GM19023 (cell line): ENCODE data around the gene CERS6.

Experiments used
- ATAC-seq: cut with Tn5 transposase; IDR thresholded peaks from one replicate; pipeline ENCODE4 v1.9.1; 2021; ENCODE audit warnings: mild to moderate bottlenecking, moderate library complexity; ENCODE audit not compliant: unreplicated experiment

The CERS6 gene

DNA sequence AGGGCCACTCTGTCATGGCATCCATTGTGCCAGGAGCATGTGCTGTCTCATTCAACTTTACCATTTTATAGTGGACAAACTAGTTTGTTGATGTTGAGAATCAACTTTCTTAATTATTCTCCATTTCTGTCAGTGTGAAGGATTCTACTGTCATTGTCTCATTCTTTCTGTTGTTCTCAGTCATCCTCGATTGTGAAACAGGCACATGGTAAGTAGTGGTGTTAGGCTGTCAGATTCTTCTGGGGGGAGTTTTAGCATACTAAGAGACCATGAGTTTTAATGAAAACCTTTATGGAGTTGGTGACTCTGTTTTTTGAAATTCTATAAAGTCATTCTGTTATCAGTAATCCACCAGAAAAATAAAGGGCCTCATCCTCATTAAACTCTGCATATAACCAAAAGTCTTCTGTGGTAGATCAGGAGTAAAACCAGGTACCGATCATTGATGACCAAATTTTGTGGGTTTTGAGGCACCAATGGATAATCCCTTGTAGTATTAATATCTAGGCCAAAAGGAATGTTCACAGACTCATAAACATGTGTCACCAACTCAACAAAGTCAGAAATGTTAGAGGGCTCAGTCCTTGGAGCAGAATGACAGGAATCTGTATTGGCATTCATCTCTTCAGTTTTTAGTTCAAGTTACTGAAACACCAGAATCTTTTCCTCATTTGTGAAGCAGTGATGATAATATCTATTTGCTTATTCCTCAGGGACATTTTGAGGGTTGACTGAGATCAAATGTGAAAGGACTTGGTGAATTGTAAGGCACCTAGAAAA lies 73.2 kb downstream of the CERS6 start:
- no peak for ATAC-seq

DNA sequence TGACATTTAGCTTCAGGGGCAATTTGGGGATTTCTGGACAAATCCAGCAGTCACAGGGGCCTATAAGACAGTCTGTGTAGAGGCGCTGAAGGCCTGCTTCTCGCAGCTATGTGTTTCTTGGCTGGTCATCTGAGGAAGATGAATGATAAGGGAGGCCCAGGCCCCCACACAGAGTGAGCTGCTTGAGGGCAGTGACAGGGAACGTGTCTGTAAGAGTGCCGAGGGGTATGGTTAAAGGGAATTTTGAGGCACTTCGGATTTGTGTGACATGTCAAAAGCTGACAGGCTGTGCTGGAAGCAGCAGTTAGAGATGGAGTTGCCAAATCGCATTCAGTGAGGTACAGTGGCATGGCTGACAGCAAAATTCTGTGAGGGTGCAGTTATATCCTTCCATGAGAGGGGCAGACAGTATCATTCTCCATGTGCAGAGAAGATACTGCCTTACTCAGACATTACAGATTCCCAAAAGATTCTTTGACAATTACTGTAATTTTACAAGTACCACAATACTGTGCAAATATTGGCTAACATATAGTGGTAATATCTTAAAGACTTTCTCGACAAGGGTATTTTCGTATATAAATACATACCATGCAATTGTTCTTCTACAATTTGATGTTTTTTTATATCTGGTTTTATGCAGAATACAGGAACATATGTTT lies 74.0 kb downstream of the CERS6 start:
- ATAC-seq: no peak

DNA sequence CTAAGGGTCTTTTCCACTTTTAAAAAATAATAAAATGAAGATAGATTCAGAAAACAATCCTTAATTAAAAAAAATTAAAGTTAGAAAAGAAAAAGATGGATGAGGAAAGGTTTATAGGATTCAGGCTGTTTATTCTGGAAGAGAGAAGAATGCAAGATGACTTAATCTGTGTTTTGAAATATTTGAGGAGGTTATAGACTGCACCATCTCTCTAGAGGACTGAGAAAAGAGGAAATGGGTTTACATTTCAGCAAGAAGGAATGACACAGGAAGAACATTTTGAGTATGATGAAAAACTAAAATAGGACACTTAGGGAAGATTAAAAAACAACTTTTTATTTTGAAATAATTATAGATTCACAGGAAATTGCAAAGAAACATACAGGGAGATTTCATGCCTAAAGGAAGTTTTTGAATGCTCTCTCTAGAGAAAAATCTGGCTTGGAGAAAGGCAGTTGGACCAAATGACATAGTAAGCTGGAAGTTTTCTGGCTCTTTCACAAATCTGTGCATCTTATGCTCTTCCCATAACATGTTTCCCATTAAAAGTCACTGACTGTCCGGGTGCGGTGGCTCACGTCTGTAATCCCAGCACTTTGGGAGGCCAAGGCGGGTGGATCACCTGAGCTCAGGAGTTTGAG lies 75.0 kb downstream of the CERS6 start:
- no peak for ATAC-seq

GRCh38 chr2:168534926-168535325 lies 78.9 kb downstream of the CERS6 start:
- no peak for ATAC-seq

DNA sequence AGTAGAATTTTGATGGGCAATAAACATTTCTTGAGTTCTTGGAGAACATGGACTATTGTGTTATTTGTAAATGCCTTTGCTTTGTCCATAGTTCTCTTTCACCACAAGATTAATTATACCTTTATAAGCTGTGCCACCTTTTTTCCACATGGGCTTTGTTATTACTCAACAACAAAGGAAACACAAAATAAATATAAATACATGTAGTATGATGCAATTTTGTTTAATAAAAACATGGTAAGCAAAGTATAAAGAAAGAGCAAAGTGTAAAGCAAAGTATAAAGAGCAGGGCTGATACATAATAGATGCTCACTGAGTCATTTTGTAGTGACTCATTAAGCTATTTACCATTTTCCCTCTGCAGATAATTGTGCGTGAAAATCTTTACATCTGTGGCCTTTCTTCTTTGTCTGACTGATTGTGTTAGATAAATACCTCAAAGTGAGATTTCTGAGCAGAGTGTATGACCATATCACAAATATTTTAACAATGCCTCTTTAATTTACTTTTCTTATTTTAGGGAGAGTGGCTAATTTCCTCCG lies 80.9 kb downstream of the CERS6 start:
- no peak for ATAC-seq

- ATAC-seq: no peak
These were observed 82.1 kb downstream of the CERS6 start for GRCh38 chr2:168538133-168538532.

DNA sequence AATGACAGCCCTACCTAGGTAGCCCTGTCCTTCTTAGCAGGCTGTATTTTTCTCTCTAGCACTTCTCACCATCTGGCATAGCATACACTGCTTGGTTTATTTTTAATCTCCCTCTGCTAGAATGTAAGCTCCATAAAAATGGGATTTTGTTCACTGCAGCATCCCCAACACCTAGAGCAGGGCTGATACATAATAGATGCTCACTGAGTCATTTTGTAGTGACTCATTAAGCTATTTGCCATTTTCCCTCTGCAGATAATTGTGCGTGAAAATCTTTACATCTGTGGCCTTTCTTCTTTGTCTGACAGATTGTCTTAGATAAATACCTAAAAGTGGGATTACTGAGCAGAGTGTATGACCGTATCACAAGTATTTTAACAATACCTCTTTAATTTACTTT lies 82.5 kb downstream of the CERS6 start:
- ATAC-seq: no peak

DNA sequence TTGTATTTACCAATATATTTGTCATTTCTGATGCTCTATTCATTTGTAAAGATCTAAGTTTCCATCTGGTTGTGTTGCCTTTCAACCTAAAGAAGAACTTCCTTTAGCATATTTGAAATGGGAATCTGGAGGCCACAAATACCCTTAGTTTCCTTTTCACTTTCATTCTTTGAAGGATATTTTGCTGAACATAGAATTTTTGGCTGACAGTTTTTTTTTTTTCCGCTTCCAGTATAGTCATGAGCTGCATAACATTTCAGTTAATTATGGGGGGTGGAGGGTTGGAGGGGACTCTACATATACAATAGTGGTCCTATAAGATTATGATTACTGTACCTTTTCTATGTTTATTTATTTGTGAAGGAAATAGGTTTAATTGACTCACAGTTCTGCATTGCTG lies 83.9 kb downstream of the CERS6 start:
- ATAC-seq: no peak

DNA sequence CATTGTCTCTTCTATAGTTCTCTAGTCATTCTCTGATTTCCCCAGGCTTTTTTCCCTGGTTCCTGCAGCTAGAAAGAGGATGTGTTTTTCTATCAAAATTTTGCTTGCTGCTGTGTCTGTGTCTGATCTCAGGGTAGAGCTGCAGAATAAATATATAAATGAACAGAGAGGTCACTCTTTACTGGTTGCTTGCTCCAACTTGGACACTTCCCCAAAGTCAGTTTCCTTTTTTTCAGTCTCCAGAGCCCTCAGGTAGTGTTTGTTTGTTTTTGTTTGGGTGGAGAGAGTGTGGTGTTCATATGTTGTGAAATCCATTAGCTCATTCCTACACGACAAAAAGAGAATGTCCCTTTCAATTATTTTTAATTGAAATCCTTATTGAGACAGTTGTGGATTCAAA lies 85.8 kb downstream of the CERS6 start:
- no peak for ATAC-seq

DNA sequence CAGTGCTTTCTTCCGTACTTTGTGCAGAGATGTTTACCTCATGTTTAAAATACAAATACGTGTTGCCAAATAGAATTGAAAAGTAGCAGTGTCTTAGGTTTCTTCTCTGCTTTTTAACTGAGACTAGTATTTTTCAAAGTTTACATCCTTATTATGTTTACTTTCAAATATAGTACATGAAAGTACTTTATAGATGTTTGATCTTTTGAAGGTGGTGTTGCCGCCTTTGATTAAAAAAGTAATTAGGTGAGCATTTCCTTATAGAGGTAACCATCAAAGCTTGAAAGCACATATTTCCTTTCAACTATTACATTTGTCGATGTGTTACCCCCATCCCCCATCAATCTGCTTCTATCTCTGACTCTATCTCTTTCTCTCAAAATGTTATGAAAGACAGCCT lies 87.0 kb downstream of the CERS6 start:
- ATAC-seq: no peak

- ATAC-seq: no peak
These were observed 87.9 kb downstream of the CERS6 start for GRCh38 chr2:168543935-168544334.

- no peak for ATAC-seq
These were observed 89.5 kb downstream of the CERS6 start for GRCh38 chr2:168545439-168546082.

DNA sequence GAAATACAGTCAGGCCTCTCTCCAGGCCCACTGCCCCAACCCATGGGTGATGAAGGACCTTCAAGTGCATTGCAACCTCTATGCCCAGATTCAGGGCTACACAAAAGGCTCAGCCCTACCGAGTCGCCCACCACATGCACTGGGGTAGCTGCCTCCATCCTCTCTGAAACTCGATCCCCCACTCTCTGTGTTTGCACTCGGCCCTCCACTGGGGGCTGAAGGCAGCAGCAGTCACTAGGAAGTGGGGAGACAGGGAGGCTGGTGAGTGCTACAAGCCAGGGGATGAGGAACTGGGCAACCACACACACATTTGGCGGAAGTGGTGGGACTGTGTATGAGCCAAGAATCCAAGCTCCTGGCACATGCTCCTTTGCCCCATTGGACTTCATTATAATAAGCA lies 94.6 kb downstream of the CERS6 start:
- no peak for ATAC-seq

- ATAC-seq: peak; percentile 94
These were observed 96.4 kb downstream of the CERS6 start for GRCh38 chr2:168552450-168552856.

DNA sequence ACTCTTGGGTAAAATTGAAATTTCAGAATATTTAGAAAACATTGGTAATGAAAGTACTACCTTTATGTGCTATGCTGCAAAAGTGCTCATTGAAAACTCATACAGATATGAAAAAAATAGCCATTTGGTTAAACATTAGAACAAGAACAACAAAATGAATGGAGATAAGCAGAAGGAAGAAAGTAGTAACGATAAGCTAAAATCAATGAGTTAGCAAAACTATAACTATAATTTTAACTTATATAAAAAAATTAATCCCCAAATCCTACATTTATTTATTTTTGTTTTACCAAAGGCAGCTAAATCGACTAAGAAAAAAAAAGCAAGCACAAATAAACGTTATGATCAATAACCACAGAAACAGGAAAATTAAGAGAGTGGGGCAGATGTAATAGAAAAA lies 99.2 kb downstream of the CERS6 start:
- ATAC-seq: no peak

DNA sequence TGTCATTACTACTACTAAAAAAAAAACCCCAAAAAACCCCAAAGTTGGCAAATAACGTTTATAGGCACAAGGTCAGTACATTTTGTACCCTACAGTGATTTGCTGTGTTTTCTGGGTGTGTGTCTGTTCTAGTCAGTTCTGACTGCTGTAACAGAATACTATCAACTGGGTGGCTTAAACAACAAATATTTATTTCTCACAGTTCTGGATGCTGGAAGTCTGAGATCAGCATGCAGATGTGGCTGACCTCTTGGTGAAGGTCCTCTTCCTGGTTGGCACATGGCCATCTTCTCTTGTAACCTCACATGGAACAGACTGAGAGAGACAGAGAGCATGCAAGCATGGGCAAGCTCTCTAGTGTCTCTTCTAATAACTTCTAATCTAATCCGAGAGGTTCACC lies 103.1 kb downstream of the CERS6 start:
- no peak for ATAC-seq

- no peak for ATAC-seq
These were observed 104.9 kb downstream of the CERS6 start for GRCh38 chr2:168560817-168561499.

GRCh38 chr2:168561991-168562390 lies 105.9 kb downstream of the CERS6 start:
- no peak for ATAC-seq

DNA sequence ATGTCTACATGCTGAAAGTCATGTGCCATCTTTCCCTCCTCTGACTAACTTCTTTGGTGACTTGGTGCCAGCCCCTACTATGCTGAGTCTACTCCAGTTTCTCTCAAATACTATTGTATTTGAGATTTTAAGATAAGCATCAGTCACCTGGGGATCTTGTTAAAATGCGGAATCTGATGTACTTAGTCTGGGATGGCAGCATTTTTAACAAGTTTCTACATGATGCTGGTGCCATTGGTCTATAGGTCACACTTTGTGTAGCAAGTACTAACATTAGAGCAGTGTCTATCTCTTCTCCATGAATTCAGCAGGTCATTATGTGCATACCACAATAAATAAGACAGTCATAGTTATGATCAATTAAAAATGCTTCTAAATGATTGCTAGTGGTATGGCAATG lies 106.9 kb downstream of the CERS6 start:
- no peak for ATAC-seq

GRCh38 chr2:168564641-168565040 lies 108.6 kb downstream of the CERS6 start:
- ATAC-seq: no peak

DNA sequence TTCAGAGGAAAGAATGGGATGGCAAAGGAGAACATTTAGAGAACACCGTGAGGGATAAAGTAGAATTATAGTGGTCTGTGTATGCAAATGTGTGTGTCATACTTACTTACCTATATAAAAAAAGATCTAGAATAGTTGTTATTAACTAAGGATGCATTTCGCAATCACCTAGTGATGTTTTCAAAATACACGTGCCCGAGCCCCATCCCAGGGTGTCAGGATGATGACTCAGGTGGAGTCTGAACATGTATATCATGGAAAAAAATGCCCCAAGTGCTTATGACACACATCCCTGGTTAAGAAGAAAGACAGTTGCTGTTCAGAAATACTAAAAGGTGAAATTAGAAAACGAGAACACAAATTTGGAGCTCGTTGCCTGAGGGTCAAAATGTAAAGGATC lies 109.0 kb downstream of the CERS6 start:
- ATAC-seq: no peak
